PFSK-1 (cell line): Measurements from ENCODE around the gene TMEM255B.

Experiments
- FOXP2 ChIP-seq: optimal IDR thresholded peaks from 2 replicates; pipeline ENCODE3; 2011; ENCODE audit warnings: borderline replicate concordance, control low read depth, inconsistent platforms; ENCODE audit not compliant: insufficient read depth; ENCODE audit errors: extremely low read length, extremely low read depth
- POLR2AphosphoS5 ChIP-seq: IDR thresholded peaks from 2 replicates; pipeline ENCODE4 v1.6.1; 2012; ENCODE audit warnings: low read depth, mild to moderate bottlenecking, control low read depth, low read length, moderate library complexity

- no peak for TF ChIP-seq FOXP2
- no peak for TF ChIP-seq POLR2AphosphoS5
Observed at GRCh38 chr13:113856716-113857065, 97.7 kb downstream of the TMEM255B start.
